ENCODE results near the gene MUS81.
"Not testable (repeated sequence)": the region's sequence is repeated elsewhere in the genome, so short reads cannot be mapped to it uniquely, and the experiment has no call there.

The MUS81 gene

DNA sequence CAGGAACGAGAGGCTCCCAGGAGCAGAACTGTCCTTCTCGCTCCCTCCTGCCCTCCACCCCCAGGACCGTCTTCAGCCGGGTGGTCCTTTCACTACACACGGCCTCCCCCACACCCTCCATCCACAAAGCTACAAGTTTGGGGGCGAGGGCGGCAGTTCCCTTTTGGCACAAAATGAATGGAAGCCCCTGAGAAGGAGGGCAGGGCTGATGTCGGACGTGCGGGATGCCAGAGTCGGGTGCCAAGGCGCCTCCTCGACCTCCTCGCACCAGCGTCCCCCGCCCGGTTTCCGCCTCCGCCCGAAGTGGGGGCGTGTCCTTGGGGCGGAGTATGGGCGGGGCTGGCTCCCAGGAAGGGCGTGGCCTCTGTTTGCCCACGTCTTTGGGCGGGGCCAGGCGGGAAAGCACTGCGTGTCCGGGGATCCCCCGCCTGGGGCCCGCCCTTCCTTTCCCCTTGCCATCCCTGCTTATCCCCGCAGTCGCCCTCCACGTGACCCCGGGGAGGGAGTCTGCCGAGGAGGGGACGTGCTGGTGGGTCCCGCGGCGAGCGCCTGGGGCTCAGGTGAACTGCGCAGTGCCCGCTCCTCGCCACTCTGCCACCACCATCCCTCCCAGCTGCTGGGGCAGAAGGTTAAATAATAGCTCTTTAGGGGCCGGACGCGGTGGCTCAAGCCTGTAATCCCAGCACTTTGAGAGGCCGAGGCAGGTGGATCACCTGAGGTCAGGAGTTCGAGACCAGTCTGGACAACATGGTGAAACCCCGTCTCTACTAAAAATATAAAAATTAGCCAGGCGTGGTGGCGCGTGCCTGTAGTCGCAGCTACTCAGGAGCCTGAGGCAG is 13.3 kb downstream of the MUS81 start:
- peak; percentile 98 for DNase-seq

DNA sequence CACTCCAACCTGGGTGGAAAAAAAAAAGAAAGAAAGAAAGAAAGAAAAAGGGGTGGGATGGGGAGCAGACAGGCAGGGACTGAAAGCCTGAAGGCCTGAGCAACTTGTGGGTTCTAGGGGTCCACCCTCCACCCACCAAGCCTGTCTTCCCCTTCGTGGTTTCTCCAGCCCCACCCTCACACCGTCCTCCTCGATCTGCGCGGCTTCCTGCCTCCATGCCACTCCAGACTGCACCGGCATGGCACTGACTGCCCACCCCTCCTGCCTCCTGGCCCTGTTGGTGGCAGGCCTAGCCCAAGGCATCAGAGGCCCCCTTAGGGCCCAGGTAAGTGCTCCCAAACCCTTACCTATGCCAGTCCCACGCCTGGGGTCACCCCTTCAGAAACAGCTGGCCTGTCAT is 19.4 kb downstream of the MUS81 start, which contains the start of gene CTSW:
Gene CTSW (plus strand): TSS at position 221 of the 400 bp plus-strand sequence. CDS start 18 bp downstream, at position 239.
- peak; percentile 77 for DNase-seq

DNA sequence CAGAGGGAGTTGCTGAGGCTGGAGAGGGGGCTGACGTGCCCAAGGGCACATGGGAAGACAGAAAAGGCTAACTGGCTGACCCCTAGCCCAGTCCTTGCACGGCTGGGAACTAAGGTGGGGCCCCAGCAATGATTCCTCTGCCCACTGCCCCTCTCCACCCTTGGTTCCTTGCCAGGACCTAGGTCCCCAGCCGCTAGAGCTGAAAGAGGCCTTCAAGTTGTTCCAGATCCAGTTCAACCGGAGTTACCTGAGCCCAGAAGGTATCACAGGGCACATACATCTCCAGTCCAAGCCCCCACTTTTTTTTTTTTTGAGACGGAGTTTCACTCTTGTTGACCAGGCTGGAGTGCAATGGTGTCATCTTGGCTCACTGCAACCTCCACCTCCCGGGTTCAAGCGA is 19.8 kb downstream of the MUS81 start:
- no peak for DNase-seq

DNA sequence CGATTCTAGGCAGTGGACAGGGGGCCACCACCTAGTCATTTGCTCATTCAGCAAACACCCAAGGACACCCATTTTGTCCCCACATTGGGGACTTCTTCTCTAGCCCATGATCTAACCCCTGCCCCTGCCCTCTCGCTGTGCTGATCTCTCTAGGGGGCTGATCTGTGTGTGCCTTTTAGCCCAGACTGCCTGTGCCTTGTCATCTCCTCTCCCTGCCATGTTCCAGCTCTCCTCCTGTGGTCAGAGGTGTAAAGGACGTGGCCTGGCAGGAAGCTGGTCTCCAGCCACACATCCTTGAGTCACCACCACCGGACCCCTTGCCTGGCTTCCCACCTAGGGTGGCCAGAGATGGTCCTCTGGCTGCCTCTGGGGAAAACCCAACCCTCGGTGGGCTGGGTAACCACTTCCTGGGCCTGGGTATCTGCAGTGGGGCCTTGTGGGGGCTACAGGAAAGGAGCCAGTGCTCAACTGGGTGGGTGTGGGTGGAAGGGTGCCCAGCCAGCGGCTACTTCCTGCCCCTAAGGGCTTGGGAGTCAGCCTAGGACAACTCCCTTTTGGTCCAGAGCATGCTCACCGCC is 20.7 kb downstream of the MUS81 start:
- DNase-seq, result no peak

DNA sequence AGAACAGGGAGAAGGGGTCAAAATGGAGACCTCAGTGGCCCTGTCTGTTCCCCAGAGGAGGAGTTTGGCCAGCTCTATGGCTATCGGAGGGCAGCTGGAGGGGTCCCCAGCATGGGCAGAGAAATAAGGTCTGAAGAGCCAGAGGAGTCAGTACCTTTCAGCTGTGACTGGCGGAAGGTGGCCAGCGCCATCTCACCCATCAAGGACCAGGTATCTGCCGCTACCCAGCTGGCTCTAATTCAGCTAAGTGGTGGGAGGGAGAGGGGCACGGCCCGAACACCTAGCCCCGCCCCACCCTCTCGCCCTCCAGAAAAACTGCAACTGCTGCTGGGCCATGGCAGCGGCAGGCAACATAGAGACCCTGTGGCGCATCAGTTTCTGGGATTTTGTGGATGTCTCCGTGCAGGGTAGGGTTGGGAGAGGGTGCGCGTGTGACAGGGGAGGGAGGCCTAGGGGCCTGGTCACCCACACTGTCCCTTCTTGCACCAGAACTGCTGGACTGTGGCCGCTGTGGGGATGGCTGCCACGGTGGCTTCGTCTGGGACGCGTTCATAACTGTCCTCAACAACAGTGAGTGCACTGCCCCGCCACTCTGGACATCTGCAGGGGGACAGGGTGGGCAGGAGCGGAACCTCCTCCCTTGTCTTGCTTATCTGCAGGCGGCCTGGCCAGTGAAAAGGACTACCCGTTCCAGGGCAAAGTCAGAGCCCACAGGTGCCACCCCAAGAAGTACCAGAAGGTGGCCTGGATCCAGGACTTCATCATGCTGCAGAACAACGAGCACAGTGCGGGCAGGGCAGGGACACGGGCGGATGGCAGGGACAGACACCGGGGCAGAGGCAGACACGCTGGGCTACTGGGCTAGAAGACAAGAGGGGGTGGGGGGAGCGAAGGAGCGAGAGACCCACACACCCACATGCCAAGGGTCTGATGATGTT is 22.2 kb downstream of the MUS81 start:
- no peak for DNase-seq

DNA sequence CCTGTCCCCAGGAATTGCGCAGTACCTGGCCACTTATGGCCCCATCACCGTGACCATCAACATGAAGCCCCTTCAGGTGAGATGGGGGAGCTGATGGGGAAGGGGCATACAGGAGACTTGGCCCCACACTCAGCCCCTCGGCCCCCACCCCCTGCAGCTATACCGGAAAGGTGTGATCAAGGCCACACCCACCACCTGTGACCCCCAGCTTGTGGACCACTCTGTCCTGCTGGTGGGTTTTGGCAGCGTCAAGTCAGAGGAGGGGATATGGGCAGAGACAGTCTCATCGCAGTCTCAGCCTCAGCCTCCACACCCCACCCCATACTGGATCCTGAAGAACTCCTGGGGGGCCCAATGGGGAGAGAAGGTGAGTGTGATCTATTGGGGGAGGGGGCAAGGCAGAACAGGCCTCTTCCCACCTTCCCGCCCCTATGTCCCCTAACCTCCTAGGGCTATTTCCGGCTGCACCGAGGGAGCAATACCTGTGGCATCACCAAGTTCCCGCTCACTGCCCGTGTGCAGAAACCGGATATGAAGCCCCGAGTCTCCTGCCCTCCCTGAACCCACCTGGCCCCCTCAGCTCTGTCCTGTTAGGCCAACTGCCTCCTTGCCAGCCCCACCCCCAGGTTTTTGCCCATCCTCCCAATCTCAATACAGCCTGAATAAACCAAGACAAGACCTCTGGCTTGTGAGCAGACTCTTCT is 23.0 kb downstream of the MUS81 start:
- DNase-seq, result no peak

DNA sequence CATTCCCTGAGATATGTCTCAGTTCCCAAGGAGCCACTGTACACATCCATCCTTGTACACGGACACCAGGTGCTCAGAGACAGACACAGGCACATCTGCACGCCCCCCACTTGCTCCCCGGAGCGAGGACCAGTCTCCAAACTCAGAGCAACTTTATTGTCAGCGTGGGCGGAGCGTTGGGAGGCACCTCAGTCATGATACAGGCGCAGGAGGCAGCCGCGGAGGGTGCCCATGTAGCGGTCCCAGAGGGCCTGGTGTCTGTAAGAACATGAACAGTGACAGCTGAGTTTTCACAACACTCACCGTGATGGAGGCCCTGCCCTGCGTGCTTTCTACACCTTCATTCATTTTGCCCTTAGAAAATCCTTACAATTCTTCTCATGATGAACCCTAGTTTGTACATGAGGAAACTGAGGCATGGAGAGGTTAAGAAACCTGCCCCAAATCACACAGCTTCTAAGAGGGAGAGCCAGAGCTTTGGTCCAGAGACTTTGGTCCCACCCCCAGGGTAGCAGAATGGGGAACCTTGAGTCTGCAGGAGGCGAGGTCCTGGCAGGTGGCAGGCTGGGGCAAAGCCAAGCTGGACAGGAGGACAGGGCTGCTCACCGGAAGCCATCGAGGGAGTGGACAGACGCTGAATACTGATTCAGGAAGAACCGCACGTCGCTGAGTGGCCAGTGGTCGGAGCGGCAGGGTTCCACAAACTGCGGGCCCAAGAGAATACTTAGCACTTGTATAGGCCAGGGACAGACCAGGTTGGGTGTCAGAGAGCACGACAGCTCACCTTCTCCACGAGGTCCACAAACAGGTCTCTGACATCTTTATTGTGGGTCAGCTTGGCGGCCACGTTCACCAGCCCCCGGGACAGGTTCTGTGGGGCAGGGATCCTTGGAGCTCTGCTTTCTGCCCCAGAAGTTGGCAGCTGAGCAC is 23.8 kb downstream of the MUS81 start:
- no peak for DNase-seq

DNA sequence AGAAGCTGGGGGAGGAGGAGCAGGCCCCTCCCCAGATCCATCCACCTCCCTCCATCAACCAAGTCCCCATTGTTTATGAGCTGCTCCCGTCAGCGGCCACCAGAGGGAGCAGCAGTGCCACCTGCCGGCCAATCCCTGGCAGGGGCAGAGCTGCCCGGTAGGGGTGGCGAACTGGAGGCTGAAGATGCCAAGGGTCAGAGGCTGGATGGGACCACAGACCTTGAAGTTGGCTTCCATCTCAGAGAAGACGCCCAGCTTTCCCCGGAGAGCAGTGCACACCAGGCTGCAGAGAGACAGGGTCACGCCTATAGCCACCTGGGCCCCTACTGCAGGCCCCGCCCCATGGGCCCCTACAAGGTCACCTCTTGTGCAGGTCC is 24.5 kb downstream of the MUS81 start:
- peak; percentile 94 for DNase-seq

DNA sequence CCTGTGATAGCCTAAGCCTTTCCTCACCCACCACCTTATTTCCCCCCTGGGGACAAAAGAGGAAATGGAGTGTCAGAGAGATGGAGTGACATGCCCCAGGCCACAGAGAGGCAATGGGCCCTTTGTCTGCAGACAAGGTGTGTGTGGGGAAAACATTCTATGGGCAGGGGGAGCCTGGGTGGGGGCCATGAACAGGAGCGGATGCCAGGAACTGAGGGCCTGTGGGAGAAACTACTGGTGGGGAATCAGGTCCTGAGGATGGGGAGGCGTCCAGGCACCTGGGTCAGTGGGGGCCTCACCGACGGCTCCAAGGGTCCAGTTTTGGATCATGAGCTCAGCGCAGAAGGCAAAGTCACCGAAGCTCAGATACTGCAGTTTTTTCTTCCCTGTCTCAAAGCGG is 25.0 kb downstream of the MUS81 start:
- no peak for DNase-seq

DNA sequence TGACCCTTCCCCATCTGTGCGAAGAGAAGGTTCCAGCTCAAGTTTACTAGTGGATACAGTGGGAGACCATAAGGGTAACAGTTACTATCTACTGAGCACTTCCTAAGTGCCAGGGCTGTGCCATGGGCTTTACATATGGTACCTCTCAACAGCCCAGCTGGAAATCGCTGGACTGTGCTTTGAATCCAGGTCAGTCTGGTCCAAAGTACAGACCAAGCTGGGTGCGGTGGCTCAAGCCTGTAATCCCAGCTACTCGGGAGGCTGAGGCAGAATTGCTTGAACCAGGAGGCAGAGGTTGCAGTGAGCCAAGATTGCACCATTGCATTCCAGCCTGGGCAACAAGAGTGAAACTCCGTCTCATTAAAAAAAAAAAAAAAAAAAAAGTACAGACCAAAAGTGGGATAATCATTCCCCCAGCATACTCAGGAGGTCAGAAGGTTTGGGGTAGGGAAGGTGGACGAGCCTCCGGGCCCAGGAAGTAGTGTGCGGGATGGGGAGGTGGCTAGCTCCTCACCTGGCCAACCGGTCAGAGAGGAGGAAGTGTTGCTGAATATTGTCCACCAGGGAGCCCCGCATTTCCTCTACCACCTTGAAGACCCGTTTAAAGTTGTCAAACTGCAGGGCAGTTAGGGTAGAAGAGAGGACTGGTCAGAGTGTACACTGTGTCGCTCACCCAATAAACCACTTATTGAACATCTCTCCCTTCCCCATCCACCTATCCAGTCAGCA is 25.7 kb downstream of the MUS81 start:
- no peak for DNase-seq

DNA sequence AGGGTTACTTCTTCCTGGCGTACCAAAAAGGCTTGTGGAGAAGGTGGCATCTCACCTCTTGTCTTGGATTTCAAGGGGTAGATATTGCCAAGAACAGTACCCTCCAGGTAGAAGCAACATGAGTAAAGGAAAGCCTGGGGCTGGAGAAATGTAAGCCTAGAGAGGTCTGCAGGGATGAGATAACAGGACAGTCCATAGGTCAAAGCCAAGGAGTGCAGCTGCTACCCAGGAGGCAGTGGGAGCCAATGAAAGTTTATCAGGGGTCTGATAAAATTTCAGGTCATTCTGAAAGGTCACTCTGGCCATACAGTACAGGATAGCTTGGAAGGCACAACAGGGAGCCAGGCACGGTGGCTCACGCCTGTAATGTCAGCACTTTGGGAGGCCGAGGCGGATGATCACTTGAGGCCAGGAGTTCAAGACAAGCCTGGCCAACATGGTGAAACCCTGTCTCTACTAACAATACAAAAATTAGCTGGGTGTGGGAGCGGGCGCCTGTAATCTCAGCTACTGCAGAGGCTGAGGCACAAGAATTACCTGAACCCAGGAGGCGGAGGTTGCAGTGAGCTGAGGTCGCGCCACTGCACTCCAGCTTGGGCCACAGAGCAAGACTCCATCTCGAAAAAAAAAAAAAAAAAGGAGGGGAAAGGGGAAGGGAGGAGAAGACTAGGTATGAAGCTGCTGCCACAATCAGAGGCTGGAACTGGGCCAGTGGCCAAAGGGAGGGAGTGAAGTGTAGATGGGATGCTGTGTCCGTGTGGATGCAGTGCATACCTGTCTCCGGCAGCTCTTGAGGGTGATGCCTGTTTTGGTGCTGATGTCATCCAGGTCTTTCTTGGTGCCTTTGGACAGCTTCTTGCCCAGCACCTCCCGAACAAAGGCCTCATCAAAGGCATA is 26.8 kb downstream of the MUS81 start:
- DNase-seq, result no peak

DNA sequence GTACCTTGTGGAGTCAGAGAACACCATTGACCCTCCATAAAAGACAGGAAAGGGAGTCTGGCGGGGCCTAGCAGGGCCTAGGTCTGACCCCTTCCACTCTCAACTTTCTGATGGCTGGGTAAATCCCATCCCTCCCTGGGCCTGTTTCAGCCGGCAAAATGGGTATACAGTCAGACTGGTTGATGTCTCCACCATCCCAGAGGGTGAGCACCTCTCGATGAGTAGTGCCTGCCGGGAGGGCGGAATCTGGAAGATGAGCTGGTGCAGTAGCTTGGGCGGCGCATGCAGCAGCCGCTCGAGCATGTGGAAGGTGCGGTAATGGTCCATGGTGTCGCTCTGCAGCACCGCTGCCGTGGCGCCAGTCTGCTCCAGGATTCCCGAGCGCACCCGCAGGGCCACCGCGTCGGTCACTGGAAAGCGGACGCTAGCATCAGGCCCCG is 27.5 kb downstream of the MUS81 start:
- DNase-seq, result no peak

DNA sequence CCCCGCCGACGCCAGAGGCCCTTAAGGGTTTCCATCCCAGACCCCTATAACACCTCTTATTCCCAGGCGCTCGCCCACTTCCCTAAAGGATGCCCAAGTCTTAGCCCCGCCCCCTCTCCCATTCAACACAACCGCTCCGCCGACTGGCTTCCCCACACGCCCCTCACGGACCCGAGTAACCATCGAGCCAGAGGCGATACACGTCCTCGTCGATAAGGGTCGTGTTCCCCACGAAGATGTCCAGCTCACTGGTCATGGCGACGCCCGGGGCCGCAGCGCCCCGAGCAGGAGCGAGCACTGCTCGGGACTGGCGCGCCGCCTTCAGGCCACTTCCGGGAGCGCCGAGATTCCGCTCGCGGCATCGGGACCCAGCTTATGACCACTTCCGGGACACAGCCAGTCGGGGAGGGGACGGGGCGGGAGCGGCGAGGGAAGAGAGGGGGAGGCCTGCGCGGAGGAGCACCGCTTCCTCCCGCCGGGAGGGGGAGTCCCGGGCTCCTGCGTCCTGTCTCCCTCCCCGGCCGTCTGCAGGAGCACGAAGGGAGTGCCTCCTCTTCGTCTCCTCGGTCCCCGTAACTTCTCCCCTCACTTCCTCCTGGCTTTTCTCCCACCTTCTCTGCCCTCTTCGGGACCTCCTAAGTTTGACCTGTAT is 28.1 kb downstream of the MUS81 start, which contains the start of gene FIBP:
Gene FIBP (minus strand): TSS at position 309 of the 652 bp plus-strand sequence. CDS start 53 bp downstream, at position 256.
- peak; percentile 98 for DNase-seq

DNA sequence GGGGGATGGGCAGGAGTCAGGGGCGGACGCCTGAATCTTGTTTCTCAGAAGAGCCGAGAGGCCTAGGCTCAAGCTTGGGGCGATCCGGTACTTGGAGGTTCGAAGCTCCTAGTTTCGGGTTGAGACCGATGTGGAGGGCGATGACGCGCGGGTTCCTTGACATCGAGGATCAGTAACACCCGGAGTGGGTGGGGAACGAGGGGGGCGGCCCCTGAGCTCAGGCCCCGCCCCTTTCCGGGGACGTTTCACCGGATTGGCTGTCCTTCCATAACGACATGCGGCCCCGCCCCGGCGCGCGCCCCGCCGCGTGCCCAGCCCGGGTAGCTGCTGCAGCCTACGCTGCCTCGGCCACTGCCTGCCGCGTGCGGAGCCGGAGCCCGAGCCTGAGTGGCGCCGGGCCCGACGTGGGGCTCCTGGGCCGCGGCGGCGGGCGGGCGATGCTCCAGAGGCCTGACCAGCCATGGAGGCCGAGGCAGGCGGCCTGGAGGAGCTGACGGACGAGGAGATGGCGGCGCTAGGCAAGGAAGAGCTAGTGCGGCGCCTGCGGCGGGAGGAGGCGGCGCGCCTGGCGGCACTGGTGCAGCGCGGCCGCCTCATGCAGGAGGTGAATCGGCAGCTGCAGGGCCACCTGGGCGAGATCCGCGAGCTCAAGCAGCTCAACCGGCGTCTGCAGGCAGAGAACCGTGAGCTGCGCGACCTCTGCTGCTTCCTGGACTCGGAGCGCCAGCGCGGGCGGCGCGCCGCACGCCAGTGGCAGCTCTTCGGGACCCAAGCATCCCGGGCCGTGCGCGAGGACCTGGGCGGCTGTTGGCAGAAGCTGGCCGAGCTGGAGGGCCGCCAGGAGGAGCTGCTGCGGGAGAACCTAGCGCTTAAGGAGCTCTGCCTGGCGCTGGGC is 30.3 kb downstream of the MUS81 start, which contains the start of gene CCDC85B:
Gene CCDC85B (plus strand): TSS at position 350 of the 895 bp plus-strand sequence. CDS start 111 bp downstream, at position 461.
- DNase-seq, result peak; percentile 99

DNA sequence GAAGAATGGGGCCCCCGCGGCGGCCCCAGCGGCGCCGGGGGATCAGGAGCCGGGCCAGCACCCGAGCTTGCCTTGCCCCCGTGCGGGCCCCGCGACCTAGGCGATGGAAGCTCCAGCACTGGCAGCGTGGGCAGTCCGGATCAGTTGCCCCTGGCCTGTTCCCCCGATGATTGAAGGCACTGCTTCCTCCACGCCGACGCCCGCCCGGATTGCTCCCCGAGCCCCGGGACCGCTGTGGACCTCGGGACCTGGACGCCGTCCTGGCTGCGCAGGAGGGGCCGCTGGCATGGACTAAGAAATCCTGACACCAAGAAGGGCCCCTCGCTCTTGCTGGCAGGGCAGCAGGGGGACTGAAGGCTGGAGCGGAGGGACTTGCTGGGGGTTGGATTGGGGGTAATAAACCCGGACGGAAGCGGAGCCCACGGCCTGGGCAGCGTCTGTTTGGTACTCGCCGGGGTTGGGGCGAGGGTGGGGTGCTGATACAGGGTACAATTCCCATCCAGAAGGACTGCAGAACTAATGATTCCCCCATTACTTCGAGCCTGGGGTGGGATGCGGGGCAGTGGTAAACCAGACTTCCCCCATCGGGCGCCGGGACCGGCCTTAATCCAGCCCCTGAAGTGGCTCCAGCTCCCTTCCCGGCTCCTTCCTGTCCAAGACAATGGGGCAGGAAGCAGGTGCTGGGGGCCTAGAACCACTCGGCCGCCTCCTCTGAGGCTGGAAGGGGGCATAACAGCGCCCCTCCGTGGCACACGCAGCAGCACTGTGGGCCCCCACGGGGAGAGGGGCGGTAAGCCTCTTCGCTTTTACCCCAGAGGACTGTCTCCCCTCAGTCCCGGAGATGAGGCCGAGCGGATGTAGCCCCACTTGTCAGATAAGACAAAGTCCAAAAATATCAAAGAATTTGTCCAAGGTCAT is 31.2 kb downstream of the MUS81 start:
- peak; percentile 74 for DNase-seq

DNA sequence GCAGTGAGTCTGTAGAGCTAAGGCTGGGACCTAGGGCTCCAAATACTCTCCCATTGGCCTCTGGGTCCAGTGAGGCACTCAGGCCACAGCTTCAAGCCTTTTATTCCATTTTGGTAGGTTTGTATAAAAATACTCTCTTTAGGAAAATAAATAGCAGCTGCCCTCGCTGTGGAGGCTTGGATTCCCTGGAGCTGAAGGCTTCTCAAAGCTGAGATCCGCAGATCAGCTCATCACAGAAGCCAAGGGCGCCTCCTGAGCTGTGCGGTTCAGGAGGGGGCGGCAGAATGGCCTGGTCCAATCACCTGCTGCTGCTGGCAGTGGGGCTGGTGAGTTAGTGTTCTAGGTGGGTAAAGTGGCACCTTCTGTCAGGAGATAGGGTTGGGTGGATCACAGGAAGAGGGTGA is 31.9 kb downstream of the MUS81 start:
- DNase-seq, result not testable (repeated sequence)

Data from activated effector memory CD4-positive, alpha-beta T cell treated with anti-CD3 and anti-CD28 coated beads, Interleukin-2, amount 50 U/mL, for 16 hours (primary cell).